Panc1 (cell line): Measurements from ENCODE around the gene SAA4. TPM values are rescaled to one million over a fixed set of nuclear protein-coding genes. Genes with fewer than 3 reads are reported as not detected.
"Not testable (repeated sequence)": the region's sequence is repeated elsewhere in the genome, so short reads cannot be mapped to it uniquely, and the experiment has no call there.

Experiments
- ATAC-seq: fragments of 200-7000 bp; cut with Tn5 transposase; 2 replicates; pipeline ENCODE4 v1.9.1; 2020; ENCODE audit warnings: mild to moderate bottlenecking, moderate library complexity
- BruUV-seq: library from RNA; stranded (reverse); fragments of 400-500 nt; replicated peaks from 2 replicates; lab custom pipeline; 2021; lab: Mats Ljungman, UMichigan
- CTCF ChIA-PET: fragments of 300-600 bp; sonication (Branson Sonifier 250); formaldehyde crosslinking; loops from one replicate; lab custom pipeline; 2022; ENCODE audit warnings: antibody characterized with exemption; lab: Charles Lee
- POLR2A ChIA-PET: fragments of 300-600 bp; sonication (Branson Sonifier 250); formaldehyde crosslinking; loops from one replicate; lab custom pipeline; 2022; ENCODE audit warnings: antibody characterized with exemption; lab: Charles Lee
- DNase-seq: peaks from one replicate; pipeline ENCODE4 v3.0.0-alpha.2; 2010; ENCODE audit warnings: low read depth, low spot score
- H3K27ac ChIP-seq: 2 replicates; pipeline ENCODE4 v1.5.1; 2011; ENCODE audit warnings: mild to moderate bottlenecking, low read length, inconsistent platforms
- H3K27me3 ChIP-seq: fragments of 200-500 bp; sonication (Bioruptor generic); 2 replicates; pipeline ENCODE4 v1.6.0; 2014; ENCODE audit warnings: low read length, inconsistent platforms; ENCODE audit not compliant: control insufficient read depth, insufficient read depth
- H3K36me3 ChIP-seq: fragments of 200-500 bp; sonication (Bioruptor generic); 2 replicates; pipeline ENCODE4 v1.5.1; 2014; ENCODE audit warnings: inconsistent platforms, mild to moderate bottlenecking, low read length, moderate library complexity; ENCODE audit not compliant: control insufficient read depth, insufficient read depth
- H3K4me1 ChIP-seq: 2 replicates; pipeline ENCODE4 v1.5.1; 2011; ENCODE audit warnings: inconsistent platforms, mild to moderate bottlenecking, low read length, moderate library complexity; ENCODE audit not compliant: control insufficient read depth, insufficient read depth
- H3K4me3 ChIP-seq, 2 experiments: 2 replicates each; pipeline ENCODE4 v1.5.1; 2011 to 2012; ENCODE audit warnings: low read depth in 2 of 2, low read length in 2 of 2, mild to moderate bottlenecking in 2 of 2, inconsistent platforms in 1 of 2, moderate library complexity in 1 of 2
- H3K9me3 ChIP-seq: fragments of 200-500 bp; sonication (Bioruptor generic); 2 replicates; pipeline ENCODE4 v1.5.1; 2014; ENCODE audit warnings: low read depth, mild to moderate bottlenecking, inconsistent platforms, low read length, moderate library complexity; ENCODE audit not compliant: control insufficient read depth, insufficient read depth
- CTCF ChIP-seq: fragments of 450-650 bp; IDR thresholded peaks from 2 replicates; pipeline ENCODE4 v1.5.1; 2017; ENCODE audit warnings: mild to moderate bottlenecking
- POLR2AphosphoS5 ChIP-seq: IDR thresholded peaks from 2 replicates; pipeline ENCODE4 v1.6.1; 2012; ENCODE audit warnings: mild to moderate bottlenecking, low read depth, low read length, moderate library complexity
- REST ChIP-seq, 2 experiments: IDR thresholded peaks; 2 replicates each; pipeline ENCODE4 v1.6.1; 2011 to 2012; ENCODE audit warnings: low read depth in 2 of 2, control low read depth in 1 of 2, low read length in 1 of 2, mild to moderate bottlenecking in 1 of 2, moderate library complexity in 1 of 2; ENCODE audit not compliant: insufficient read depth in 1 of 2
- SIN3A ChIP-seq: IDR thresholded peaks from 2 replicates; pipeline ENCODE4 v1.6.1; 2012; ENCODE audit warnings: low read depth, mild to moderate bottlenecking, low read length, moderate library complexity, borderline replicate concordance; ENCODE audit not compliant: insufficient read depth
- TCF7L2 ChIP-seq: IDR thresholded peaks from 2 replicates; pipeline ENCODE4 v1.6.1; 2011; ENCODE audit warnings: mild to moderate bottlenecking, low read depth, low read length, inconsistent platforms
- in situ Hi-C: cut with HindIII; loops from 2 replicates; pipeline ENCODE4 v1.10.0; 2016; ENCODE audit warnings: low sequenced_read_pairs, low pct_unique_long_range_greater_than_20kb
- intact Hi-C: fragments of 100-400 bp; cut with micrococcal nuclease; formaldehyde crosslinking; loops from one replicate; pipeline ENCODE4 v1.10.0; 2022; ENCODE audit not compliant: unreplicated experiment
- total RNA-seq: library from RNA; stranded (reverse); gene quantifications from one replicate; pipeline ENCODE4 v1.2.1, GENCODE V29; 2021; ENCODE audit not compliant: unreplicated experiment

Gene SAA4
- total RNA-seq, 1 experiment from 2014 or later = not detected

GRCh38 chr11:18264677-18265555 is 28.3 kb upstream of the SAA4 start:
- no peak for TF ChIP-seq REST (IDR thresholded peaks at IDR 0.05; ENCODE audit: insufficient read depth in 1 of 2, low read depth in 2 of 2, low read length in 1 of 2)
- TF ChIP-seq TCF7L2 = no peak
- TF ChIP-seq POLR2AphosphoS5 = no peak
- no peak for TF ChIP-seq CTCF
- no peak for TF ChIP-seq SIN3A
- Histone ChIP-seq H3K27me3 (no peaks in the 10 kb centered on the region; the same call in 1 of the 2 replicates), H3K4me3 (no peak overlapping the region), H3K4me1 (no peaks in the 10 kb centered on the region), H3K27ac (no peak overlapping the region), H3K36me3 (no peaks in the 10 kb centered on the region), H3K9me3 (no peaks in the 10 kb centered on the region)
- CTCF ChIA-PET = interaction anchor here (0.5 kb wide), 1 partner anchor 35 kb away, joined by 5 read pairs; no protein-coding TSS in a partner anchor
- ATAC-seq = no peak
- DNase-seq = no peak
- in situ Hi-C loops (no loop called here), intact Hi-C loops (no loop called here)
- no TSS peak for BruUV-seq
- POLR2A ChIA-PET = no interaction called here

GRCh38 chr11:18264035-18264434 is 27.4 kb upstream of the SAA4 start:
- no peak overlapping the region for H3K4me3 ChIP-seq
- no peaks in the 10 kb centered on the region; the same call in 1 of the 2 replicates for H3K27me3 ChIP-seq
- no peaks in the 10 kb centered on the region for H3K36me3 ChIP-seq
- H3K27ac ChIP-seq = no peak overlapping the region
- intact Hi-C loops = no loop called here
- BruUV-seq = no TSS peak
- in situ Hi-C loops = no loop called here
- TF ChIP-seq POLR2AphosphoS5 (no peak), TCF7L2 (no peak), REST (IDR thresholded peaks at IDR 0.05; ENCODE audit: insufficient read depth in 1 of 2, low read depth in 2 of 2, low read length in 1 of 2) (no peak), CTCF (no peak), SIN3A (no peak)
- H3K9me3 ChIP-seq = no peaks in the 10 kb centered on the region
- no peaks in the 10 kb centered on the region for H3K4me1 ChIP-seq
- ATAC-seq (no peak), DNase-seq (no peak)
- POLR2A ChIA-PET = no interaction called here
- CTCF ChIA-PET = no interaction called here

- H3K36me3 ChIP-seq, CTCF ChIA-PET, H3K27me3 ChIP-seq, ATAC-seq, DNase-seq, in situ Hi-C loops, BruUV-seq, H3K4me1 ChIP-seq, H3K4me3 ChIP-seq, intact Hi-C loops, POLR2A ChIA-PET, H3K27ac ChIP-seq, H3K9me3 ChIP-seq: not testable (repeated sequence)
Observed at GRCh38 chr11:18262681-18263350, 26.2 kb upstream of the SAA4 start.
